ENCODE results near the gene EOMES. TPM values are rescaled to one million over a fixed set of nuclear protein-coding genes. Genes with fewer than 3 reads are reported as not detected.

Gene EOMES
- polyA plus RNA-seq, 1 donor (not counting 4 experiments of a cell fraction or from before 2014, with no cell fraction given) = 1.6 TPM

- no peak overlapping the region for H2AFZ ChIP-seq (ENCODE audit: control insufficient read depth, low read length)
- H3K4me3 ChIP-seq (ENCODE audit: control insufficient read depth in 2 of 3, extremely low read depth in 1 of 3, insufficient read depth in 2 of 3, low read depth in 1 of 3, low read length in 3 of 3) = peak overlapping the region in 1 of 3 experiments; percentile 49
- H3K27ac ChIP-seq (ENCODE audit: control insufficient read depth, insufficient read depth, low read length) = peak overlapping the region; percentile 55
These were observed 34.8 kb upstream of the EOMES start for GRCh38 chr3:27756877-27757276.

GRCh38 chr3:27752926-27753325 lies 30.8 kb upstream of the EOMES start:
- dilution Hi-C loops (cut with MboI; ENCODE audit: extremely low pct_ligation_motif_present, low sequenced_read_pairs) = no loop called here
- Histone ChIP-seq H4K20me1 (ENCODE audit: control insufficient read depth, extremely low read depth, insufficient read depth, low read length) (no peaks in the 10 kb centered on the region), H3K9me3 (ENCODE audit: control insufficient read depth, low read depth, low read length) (no peaks in the 10 kb centered on the region), H3K4me3 (ENCODE audit: control insufficient read depth in 2 of 3, extremely low read depth in 1 of 3, insufficient read depth in 2 of 3, low read depth in 1 of 3, low read length in 3 of 3) (no peak overlapping the region), H3K9me1 (ENCODE audit: control insufficient read depth, extremely low read depth, insufficient read depth, low read length) (no peaks in the 10 kb centered on the region), H3K36me3 (ENCODE audit: control insufficient read depth in 2 of 2, extremely low read depth in 1 of 2, insufficient read depth in 2 of 2, low read length in 2 of 2) (no peaks in the 10 kb centered on the region), H3K79me2 (ENCODE audit: control insufficient read depth, insufficient read depth, low read length) (no peaks in the 10 kb centered on the region), H3K27me3 (ENCODE audit: control insufficient read depth, extremely low read depth, insufficient read depth, low read length) (no peaks in the 10 kb centered on the region), H3K27ac (ENCODE audit: control insufficient read depth, insufficient read depth, low read length) (no peak overlapping the region), H3K4me2 (ENCODE audit: control insufficient read depth, extremely low read depth, insufficient read depth, low read depth, low read length) (no peak overlapping the region), H2AFZ (ENCODE audit: control insufficient read depth, low read length) (no peak overlapping the region), H3K9ac (ENCODE audit: control insufficient read depth, extremely low read depth, insufficient read depth, low read length) (no peak overlapping the region), H3K4me1 (ENCODE audit: control insufficient read depth, extremely low read depth, insufficient read depth, low read length) (peaks cover 36% of the 10 kb centered on the region)
- no peak for TF ChIP-seq EZH2 (IDR thresholded peaks at IDR 0.05; ENCODE audit: low read length)
- TF ChIP-seq CTCF (optimal IDR thresholded peaks at IDR 0.05 in 1 of 3, IDR thresholded peaks at IDR 0.05 in 1 of 3, conservative IDR thresholded peaks at IDR 0.05 in 1 of 3; ENCODE audit: extremely low read depth in 1 of 3, insufficient read depth in 2 of 3, low read length in 3 of 3) = no peak
- FAIRE-seq (no peak), DNase-seq (ENCODE audit: low read depth, low spot score) (no peak)

More at GRCh38 chr3:27756877-27757276, 34.8 kb upstream of the EOMES start:
- no peak for TF ChIP-seq CTCF (optimal IDR thresholded peaks at IDR 0.05 in 1 of 3, IDR thresholded peaks at IDR 0.05 in 1 of 3, conservative IDR thresholded peaks at IDR 0.05 in 1 of 3; ENCODE audit: extremely low read depth in 1 of 3, insufficient read depth in 2 of 3, low read length in 3 of 3)
- TF ChIP-seq EZH2 (IDR thresholded peaks at IDR 0.05; ENCODE audit: low read length) = no peak
- dilution Hi-C loops (cut with MboI; ENCODE audit: extremely low pct_ligation_motif_present, low sequenced_read_pairs) = no loop called here
- peak; percentile 40 for DNase-seq (ENCODE audit: low read depth, low spot score)
- H3K27me3 ChIP-seq (ENCODE audit: control insufficient read depth, extremely low read depth, insufficient read depth, low read length) = no peaks in the 10 kb centered on the region
- H3K79me2 ChIP-seq (ENCODE audit: control insufficient read depth, insufficient read depth, low read length) = no peaks in the 10 kb centered on the region
- H3K4me1 ChIP-seq (ENCODE audit: control insufficient read depth, extremely low read depth, insufficient read depth, low read length) = peaks cover 32% of the 10 kb centered on the region
- FAIRE-seq = peak; percentile 61
- H3K36me3 ChIP-seq (ENCODE audit: control insufficient read depth in 2 of 2, extremely low read depth in 1 of 2, insufficient read depth in 2 of 2, low read length in 2 of 2) = no peaks in the 10 kb centered on the region
- H4K20me1 ChIP-seq (ENCODE audit: control insufficient read depth, extremely low read depth, insufficient read depth, low read length) = no peaks in the 10 kb centered on the region
- peak overlapping the region; percentile 77 for H3K4me2 ChIP-seq (ENCODE audit: control insufficient read depth, extremely low read depth, insufficient read depth, low read depth, low read length)
- no peak overlapping the region for H3K9ac ChIP-seq (ENCODE audit: control insufficient read depth, extremely low read depth, insufficient read depth, low read length)
- H3K9me1 ChIP-seq (ENCODE audit: control insufficient read depth, extremely low read depth, insufficient read depth, low read length) = no peaks in the 10 kb centered on the region
- no peaks in the 10 kb centered on the region for H3K9me3 ChIP-seq (ENCODE audit: control insufficient read depth, low read depth, low read length)

All from keratinocyte (primary cell).